SK-N-DZ (cell line): ENCODE results near the gene AHNAK2.

Experiments used
- DNase-seq: peaks from one replicate; pipeline ENCODE4 v3.0.0-alpha.2; 2015; ENCODE audit warnings: low spot score

Gene AHNAK2

DNA sequence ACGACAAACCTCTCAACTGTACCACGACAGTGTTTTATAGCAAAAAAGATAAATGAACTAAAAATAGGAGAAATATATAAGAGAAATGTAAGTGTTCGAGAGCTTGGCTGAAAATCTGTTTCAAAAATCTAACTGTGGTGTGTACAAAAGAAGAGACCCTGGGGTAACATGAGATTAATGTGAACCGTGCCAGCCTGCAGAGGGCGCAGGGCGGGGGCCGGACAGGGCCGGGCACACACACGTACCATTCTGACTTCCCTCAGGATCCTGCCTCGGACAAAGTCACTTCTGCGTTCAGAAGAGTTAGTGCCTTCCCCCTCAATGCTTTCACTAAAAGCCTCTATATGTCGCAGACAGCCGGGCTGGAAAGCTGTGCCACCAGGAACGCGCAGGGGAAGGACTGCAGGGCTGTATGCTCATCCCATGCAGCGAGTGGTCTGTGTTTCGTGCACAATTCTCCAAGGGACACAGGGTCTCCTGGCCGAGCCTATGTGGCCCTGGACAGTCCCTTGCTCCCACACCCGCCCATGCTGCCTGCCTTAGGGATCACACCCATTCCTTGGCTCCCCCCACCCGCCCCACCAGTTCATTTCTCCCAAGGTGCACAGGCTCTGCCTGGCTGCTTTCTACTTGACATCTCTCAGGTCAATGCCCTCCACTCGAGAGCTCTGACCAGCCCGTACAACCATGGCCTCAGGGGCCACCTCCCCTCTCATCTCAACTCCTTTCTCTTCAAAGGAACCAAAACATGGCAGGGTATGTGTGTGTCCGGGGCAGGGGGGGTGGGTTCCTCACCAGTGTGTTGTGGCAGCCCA lies 34.2 kb upstream of the AHNAK2 start:
- no peak for DNase-seq

GRCh38 chr14:105011312-105011990 lies 33.3 kb upstream of the AHNAK2 start:
- DNase-seq, result no peak

DNA sequence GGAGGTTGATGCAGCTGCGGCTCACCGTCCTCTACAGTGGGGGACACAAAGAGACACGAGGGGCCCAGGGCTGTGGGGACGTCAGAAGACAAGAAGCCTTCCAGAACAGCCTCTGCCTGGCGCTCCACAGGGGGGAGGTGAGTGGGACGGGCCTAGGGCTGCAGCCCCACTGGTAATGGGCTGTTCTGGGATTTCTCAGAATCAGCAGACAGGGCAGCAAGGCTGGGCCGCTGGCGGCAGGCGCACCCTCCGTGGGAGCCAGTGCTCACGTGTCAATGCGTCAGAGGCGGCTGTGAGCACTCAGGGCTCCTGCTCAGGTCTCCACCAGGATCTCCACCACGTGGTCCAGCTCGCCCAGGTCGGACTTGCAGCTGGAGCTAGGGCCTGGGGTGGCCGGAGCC lies 32.7 kb upstream of the AHNAK2 start:
- peak; percentile 56 for DNase-seq

GRCh38 chr14:105010106-105010505 lies 31.9 kb upstream of the AHNAK2 start:
- DNase-seq, result no peak

- no peak for DNase-seq
These were observed 29.6 kb upstream of the AHNAK2 start for GRCh38 chr14:105007593-105008264.

- DNase-seq, result no peak
These were observed 28.8 kb upstream of the AHNAK2 start for GRCh38 chr14:105006831-105007592.

DNA sequence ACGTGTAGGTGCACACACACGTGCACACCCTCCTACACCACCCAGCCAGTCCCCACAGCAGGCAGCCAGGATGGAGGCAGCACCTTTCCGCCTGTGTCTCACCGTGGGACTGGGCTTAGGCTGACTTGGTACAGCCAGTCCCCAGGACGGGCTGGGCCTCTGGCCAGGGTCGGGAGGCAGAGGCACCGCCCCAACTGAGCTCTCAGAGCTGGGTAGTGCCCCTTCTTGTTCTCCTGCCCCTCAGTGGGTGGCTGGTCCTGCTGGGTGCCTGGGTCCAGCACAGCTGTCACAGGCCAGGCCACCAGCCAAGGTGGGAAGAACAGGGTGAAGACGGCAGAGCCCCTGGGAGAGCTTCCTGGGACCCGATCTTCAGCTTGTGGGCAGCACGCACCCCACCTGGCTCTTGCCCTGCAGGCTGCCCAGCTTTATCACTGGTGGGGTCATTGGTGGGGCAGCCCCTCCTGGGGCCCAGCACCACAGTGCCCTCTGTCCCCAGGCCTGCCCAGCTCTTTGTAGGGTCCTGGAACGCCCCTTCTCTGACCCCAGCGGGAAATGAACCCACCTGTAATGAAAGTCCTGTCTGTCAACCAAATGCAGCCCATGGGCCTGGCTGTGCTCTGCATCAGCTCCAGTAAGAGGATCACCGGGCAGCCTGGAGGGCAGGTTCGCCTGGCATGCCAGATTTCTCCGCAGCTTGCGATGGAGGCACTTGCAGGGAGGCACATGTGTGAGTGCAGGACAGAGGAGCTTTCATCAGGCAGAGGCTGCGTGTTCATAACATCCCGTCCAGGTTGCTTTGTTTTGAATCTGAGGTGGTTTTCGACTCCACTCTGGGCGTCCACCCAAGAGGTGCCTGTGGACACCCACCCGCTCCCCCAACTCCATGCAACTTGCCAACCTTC lies 28.0 kb upstream of the AHNAK2 start:
- DNase-seq, result no peak

DNA sequence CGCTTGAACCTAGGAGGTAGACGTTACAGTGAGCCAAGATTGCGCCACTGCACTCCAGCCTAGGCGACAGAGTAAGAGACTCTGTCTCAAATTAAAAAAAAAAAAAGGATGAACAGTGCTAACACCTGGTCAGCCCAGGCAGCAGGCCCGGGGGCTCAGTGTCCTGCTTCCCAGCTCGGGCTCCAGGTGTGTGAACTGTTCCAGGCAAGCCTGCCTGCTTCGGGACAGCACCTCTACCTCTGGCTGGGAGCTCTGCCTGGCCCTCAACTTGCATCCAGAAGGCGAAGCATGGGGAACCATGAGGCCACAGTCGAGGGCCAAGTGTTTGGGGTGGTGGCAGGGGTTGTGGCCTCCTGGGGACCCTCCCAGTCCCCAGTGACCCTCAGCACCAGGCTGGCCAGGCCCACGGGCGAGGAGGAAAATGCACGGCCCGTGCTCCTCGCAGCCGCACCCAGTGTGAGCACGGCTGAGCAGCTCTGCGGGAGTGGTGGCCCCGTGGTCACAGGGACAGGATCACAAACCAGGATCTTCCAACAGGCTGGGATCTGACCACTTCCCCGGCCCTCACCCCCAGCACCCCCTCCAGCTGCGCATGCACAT lies 27.3 kb upstream of the AHNAK2 start:
- no peak for DNase-seq

- DNase-seq, result no peak
These were observed 21.2 kb upstream of the AHNAK2 start for GRCh38 chr14:104999361-104999760.

- no peak for DNase-seq
These were observed 20.6 kb upstream of the AHNAK2 start for GRCh38 chr14:104998801-104999200.

DNA sequence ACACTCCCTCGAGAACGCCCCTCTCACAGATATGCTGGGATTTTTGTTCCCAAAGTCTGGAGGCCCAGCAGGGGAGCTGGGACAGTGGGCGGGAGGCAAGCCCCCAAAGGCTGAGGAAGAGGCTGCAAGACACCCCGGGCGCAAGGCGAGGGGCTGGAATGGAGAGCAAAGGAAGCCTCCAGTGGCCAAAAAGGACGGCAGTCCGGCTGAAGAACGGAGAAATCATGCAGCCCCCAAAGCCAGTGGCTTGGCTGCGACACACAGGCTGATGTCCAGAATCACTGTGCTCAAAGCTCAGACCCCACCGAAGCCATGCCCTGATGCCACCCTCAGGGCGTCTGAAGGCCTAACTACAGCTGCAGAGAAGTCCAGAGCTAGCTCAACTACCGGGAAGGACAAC lies 18.3 kb upstream of the AHNAK2 start:
- DNase-seq, result no peak

DNA sequence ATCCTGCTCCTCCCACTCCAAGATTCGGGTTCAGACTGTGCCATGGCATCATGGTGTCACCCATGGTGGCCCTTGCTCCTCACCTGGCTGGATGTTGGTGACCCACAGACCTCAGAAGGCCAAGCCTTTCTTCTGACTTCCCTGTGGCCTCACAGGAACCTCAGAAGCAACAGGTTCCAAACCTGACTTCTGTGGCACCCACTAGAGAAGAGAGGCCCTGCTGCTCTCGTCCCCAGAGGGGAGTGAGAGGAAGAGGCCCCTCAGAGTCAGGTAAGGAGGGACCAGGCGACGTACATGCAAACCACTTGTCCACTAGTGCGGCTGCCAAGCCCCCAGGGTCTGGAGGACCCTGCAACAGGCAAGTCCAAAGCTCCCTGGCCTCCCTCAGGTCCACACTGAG lies 17.9 kb upstream of the AHNAK2 start:
- no peak for DNase-seq

DNA sequence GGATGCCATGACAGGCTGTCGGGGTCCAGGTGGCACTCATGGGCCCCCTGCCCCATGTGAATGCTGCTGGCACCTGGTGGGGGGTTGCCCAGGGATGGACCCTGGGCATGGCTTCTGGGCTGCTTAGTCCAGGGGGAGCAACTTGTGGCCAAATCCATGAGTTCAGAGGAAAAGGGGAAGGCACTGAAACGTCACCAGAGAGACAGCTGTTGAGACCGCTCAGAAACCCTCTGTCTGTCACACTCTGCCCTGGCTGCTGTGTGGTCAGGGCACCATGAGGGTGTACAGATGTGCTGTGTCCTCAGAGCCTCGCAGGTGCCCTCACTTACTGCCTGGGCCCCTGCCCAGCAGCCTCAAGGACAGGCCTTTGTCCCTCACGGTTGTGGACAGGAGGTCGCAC lies 16.8 kb upstream of the AHNAK2 start:
- no peak for DNase-seq

- no peak for DNase-seq
These were observed 15.8 kb upstream of the AHNAK2 start for GRCh38 chr14:104993808-104994591.

DNA sequence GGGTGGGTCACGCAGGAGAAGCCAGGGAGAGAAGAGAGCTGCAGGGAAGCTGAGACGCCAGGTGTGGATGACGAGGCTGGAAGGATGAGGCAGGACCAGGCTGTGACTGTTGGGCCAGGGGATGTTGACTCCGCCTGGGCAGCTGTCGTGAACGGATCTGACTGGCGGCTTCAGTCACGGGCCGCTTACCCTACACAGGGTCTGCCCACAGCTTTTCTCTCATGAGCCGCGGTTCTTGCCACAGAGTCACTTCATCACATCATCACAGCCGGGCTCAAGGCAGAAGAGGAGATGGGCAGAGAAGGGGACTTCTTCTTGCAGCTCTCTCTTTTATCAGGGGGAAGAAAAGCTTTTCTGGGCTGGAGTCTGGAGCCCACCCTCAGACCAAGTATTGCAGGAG lies 15.1 kb upstream of the AHNAK2 start:
- no peak for DNase-seq

DNA sequence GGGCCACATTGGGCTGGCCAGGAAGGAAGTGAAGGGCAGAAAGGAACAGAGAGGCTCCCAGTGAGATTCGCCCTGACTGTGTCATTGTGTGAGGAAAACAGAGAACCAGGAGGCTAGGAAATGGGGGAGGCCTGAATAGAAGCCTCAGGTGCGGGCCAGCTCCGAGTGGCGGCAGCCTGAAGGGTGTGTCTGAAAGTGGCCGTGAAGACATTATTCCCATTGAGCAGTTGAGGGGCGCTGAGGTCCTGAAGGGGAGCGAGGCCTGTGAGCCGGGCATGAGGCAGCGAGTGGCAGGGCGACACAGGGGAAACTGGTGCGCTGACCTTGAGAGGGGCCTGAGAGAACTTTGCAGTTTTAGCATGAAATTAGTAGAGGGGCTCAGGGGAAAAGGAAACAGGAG lies 14.3 kb upstream of the AHNAK2 start:
- no peak for DNase-seq

DNA sequence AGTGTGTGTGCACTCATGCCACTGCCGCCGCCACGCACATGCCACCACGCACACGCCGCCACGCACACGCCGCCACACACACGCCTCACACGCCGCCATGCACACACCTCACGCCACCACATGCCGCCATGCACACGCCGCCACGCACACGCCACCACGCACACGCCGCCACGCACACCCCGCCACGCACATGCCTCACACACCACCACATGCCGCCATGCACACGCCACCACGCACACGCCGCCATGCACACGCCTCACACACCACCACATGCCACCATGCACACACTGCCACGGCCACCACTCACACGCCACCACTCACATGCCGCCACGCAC lies 13.7 kb upstream of the AHNAK2 start:
- DNase-seq, result no peak

- no peak for DNase-seq
These were observed 11.8 kb upstream of the AHNAK2 start for GRCh38 chr14:104989951-104990303.

DNA sequence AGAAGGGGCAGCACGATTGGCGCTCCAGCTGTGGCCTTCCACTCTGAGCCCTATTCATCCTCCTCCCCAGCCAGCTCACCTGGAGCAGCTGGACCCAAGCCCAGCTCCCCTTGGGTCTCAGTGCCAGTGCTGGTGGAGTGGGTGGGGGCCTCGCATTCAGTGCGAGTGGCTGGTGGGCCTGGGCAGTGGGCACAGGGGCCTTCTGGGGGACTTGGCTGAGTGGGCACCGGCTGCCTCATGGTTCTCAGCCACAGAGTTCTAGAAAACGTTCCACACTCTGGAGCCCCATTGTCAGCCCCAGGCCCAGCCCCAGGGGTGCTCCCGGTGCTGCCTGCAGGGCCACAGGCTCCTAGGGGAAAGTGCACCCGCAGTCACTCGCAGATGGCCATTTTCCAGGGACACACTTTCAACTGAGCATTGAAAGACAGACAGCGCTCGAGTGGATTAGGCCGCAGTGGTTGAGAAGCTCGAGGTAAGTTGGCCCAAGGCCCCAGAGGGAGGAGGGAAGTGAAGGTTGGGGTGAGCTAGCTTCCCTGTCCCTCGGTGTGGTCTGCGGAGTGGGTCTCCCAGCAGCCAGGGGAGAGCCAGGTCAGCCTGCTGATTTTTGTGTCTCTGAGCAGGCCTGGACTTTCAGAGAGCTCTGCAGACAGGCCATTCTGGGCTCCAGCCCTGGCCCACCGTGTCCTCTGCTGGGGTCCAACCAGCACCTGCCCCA lies 11.2 kb upstream of the AHNAK2 start:
- no peak for DNase-seq
